ENCODE data around the gene GJA1.
A peak's percentile ranks its signal among the peaks of the same experiment; 100 is the strongest.
"Not testable (repeated sequence)": the region's sequence is repeated elsewhere in the genome, so short reads cannot be mapped to it uniquely, and the experiment has no call there.

The GJA1 gene

DNA sequence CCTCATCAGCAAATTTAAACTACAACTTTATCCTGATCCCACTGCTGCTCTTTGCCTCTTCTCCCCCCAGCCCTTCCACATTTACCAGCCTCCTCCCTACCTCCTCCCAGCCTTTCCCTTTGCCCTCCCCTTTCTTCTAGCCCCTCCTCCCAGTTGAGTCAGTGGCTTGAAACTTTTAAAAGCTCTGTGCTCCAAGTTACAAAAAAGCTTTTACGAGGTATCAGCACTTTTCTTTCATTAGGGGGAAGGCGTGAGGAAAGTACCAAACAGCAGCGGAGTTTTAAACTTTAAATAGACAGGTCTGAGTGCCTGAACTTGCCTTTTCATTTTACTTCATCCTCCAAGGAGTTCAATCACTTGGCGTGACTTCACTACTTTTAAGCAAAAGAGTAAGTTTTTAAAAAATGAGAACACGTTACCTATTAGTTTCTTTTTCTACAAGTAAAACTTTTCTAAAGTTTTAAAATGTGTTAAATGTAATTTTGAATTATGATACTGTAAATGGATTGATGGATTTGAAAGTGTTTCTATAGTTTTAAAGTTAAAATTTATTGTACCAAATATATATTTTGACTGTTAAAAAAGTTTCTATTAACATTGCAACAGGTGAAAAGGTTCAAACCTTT, at the start of gene GJA1:
GJA1 (plus strand) TSS at position 203 of the 626 bp plus-strand sequence. CDS start 11,202 bp downstream, outside the sequence.
- DNase-seq (ENCODE audit: low spot score) (peak; percentile 34), FAIRE-seq (peak; percentile 14)

- DNase-seq (ENCODE audit: low spot score); FAIRE-seq: not testable (repeated sequence)
Measured at GRCh38 chr6:121386551-121386950, 48.9 kb upstream of the GJA1 start.

DNA sequence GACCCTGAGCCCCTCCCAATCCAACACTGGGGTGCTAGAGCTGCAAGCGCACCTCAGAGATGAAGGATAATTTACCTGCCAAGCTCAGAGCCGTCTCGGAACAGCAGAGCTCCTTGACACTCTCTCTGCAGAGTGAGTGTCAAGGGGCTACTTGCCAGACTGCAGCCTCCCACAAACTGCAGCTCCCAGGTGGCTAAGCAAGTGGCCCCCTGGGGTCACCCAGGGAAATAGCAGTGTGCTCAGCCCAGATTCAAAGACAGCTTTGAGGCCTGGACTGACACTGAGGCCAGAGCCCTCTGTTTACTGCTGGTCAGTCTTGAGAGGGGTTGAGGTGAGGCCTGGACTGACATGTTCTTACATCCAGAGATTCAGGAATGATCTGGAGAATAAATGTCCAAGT, 46.0 kb upstream of the GJA1 start:
- no peak for FAIRE-seq
- no peak for DNase-seq (ENCODE audit: low spot score)

- FAIRE-seq, result no peak
Measured at GRCh38 chr6:121393731-121394505, 41.5 kb upstream of the GJA1 start.

GRCh38 chr6:121395736-121396135, 39.7 kb upstream of the GJA1 start:
- FAIRE-seq (no peak), DNase-seq (ENCODE audit: low spot score) (no peak)

More at GRCh38 chr6:121393731-121394505, 41.5 kb upstream of the GJA1 start:
- DNase-seq (ENCODE audit: low spot score), result no peak

GRCh38 chr6:121397188-121397587, 38.3 kb upstream of the GJA1 start:
- DNase-seq (ENCODE audit: low spot score); FAIRE-seq: not testable (repeated sequence)

GRCh38 chr6:121398127-121398526, 37.3 kb upstream of the GJA1 start:
- DNase-seq (ENCODE audit: low spot score) (no peak), FAIRE-seq (no peak)

DNA sequence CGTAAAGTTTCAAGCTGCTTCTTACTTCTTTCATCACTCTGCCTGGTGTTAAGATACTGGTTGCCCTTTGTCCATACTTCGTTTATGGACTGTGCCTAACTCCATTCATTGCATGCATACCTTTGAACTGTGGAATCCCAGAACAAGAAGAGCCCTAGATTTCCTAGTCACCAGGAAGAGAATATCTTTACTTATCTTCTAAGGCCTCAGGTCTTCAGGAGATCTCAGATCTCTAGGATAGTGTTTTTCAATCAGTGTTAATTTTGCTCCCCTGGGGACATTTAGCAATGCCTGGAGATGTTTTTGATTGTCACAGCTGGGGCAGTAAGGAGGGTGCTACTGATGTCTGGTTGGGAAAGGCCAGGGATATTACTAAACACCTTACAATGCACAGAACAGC, 35.5 kb upstream of the GJA1 start:
- DNase-seq (ENCODE audit: low spot score) (no peak), FAIRE-seq (no peak)

DNA sequence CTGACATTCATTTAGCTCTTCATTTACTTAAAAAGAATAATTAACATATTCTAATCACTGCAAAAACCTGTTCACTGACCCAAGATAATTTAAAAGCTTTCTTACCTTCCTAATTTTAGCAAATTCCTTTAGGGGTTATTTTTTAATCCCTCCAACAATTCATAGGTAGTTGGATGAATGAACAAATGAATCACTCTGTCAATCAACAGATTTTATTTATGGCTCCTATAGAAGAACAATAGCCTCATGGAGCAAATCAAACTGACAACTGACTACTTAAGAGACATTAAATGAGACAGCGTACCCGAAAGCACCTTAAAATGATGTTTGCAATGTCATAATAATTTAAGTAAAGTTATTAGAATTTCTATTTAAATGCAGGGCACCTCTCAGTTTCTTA, 31.5 kb upstream of the GJA1 start:
- no peak for FAIRE-seq
- DNase-seq (ENCODE audit: low spot score), result no peak

DNA sequence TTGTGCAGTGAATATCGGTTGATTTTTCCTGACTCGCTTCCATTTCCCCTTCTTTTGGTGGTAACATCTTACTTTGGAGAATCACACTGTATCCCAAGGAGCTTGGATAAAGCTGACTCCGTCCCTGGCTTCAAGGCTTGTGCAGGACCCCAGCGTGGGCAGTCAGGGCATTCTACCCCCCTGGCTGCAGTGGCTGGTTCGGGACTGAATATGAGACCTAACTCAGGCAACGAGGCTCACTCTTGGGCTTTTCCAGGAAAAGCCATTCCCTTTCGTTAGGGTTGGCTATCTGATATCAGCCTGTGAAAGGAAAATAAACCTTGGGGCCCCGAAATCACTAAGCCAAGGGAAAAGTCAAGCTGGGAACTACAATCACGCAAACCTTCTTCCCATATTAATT, 30.1 kb upstream of the GJA1 start:
- no peak for DNase-seq (ENCODE audit: low spot score)
- FAIRE-seq, result no peak

DNA sequence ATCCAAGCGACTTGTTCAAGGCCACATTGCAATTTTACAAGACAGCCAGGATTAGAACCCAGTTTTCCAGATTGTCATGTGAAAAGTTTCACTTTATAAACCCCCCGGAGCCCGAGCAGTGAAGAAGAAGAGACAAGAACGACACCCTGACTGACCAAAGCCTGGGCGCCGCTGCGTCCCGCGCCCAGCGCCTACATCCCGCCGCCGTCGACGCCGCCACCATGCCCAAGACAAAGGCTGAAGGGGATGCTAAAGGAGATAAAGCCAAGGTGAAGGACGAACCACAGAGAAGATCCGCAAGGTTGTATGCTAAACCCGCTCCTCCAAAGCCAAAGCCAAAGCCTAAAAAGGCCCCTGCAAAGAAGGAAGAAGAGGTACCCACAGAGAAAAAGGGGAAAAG, 27.1 kb upstream of the GJA1 start:
- DNase-seq (ENCODE audit: low spot score) (no peak), FAIRE-seq (no peak)

DNA sequence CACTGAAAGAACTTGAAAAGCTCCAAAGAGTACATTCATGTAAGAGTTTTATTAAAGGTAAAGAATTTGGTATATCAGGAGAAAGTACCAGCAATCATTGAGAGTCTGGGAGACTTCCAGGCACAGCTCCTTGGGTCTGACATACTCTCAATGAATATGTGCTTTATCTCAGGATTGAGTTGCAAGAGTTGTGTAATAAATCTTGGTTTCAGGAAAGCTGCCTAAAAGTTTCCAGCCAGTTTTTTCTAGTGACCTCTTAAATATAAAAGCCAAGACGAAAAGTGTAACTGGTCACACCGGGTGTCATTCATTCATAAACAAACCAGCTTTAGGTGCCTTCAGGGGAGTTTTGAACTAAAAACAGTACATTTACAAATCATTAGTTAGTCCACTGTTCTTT, 21.6 kb upstream of the GJA1 start:
- DNase-seq (ENCODE audit: low spot score) (no peak), FAIRE-seq (no peak)

DNA sequence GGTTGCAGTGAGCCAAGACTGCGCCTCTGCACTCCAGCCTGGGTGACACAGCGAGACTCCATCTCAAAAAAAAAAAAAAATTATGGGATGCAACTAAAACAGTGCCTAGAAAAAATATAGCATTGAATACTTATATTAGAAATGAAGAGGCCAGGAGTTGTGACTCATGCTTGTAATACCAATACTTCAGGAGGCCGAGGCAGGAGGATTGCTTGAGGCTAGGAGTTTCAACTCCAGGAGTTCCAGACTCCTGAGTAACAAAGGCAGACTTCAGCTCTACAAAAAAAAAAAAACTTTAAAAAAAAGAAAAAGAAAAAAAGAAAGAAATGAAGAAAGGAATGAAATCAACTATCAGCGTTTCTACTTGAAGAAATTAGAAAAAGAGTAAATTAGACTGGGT, 17.1 kb upstream of the GJA1 start:
- DNase-seq (ENCODE audit: low spot score) (no peak), FAIRE-seq (no peak)

DNA sequence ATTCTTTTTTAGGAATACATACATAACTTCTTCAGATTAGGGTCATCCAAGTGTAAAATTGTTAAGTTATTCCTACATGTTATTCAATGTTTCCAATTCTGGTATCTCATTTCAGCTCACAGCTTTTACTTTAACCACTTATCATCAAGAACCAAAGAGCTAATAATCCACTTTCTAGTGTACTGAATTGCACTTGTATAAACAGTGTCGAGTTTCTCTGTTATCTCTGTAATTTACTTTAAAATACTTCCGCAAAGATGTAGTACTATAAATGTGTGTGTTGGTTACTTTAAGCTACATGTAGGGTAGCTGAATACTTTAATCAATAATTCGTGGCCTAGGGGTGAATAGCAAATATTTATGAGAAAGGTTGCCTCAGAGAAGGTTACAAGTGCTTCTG, 8.8 kb upstream of the GJA1 start:
- no peak for FAIRE-seq
- DNase-seq (ENCODE audit: low spot score), result no peak

DNA sequence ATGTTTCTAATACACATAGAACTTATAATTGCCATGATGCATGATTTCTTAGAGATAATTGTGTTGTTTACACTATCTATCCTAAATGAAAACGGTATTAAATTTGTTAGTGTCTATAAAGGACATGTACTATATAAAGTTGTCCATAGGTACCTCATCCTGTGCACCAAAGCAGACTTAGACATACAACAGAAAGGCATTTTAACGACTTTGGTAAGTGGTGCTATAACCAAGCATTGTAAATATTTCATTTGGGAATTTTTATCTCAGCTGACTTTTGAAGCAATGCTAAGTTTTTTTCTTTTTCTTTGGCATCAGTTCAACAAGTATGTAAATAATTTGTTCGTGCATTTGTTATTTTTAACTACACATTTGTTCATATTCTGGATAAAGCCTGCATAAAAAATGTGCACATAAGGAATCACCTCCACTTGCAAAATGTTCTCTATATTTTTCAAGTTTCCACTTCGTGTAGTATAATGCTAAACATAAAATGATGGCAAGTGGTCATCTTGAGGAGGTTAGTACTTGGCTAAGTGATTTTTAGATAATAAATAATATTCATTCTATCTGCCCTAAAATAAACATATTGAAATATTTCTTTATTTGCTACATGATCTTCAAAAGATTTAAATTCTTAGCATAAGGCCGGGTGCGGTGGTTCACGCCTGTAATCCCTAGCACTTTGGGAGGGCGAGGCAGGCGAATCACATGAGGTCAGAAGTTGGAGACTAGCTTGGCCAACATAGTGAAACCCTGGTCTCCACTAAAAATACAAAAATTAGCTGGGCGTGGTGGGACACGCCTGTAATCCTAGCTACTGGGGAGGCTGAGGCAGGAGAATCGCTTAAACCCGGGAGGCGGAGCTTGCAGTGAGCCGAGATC, 6.3 kb upstream of the GJA1 start:
- FAIRE-seq (no peak), DNase-seq (ENCODE audit: low spot score) (no peak)

DNA sequence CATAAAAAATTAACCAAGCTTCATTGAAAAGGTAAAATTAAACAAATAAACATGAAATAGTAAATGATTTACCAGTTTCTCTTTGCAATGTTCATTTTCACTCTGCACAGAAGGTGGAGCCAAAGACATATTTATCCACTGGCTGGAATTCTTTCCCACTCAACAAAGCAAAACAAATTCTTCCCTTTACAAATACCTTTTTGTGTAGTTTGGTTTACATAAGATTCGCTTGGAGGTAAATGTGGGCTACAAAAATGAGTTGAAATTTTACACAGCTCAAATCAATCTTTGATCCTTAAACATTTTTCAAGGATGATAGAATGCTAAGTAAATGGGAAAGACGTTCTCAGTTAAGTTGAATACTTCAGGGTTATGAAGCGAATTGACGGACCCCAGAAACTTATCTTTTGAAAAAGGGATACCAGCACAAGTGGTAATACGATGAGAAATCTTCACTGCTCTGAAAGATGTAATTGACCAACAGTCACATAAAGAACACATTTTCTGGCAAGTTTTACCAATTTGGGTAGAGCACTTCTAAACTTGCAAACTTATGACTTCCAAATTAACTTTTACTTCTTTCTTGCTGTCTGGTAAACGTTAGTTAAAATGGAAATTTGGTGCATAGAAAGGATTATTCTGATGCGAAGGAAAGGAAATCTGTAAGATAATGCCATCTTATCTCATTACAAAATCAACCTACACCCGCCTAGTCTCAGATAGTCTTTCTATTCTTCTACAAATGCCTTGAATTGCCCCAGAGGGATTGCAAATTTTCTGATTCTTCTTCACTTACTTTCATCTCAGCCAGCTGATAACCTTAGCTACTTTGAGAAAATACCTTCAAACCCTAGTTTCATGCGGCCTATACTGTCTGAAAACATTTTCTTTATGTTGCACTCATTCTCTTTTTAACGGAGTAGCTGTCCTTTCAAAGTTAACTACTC, 4.7 kb upstream of the GJA1 start:
- peak; percentile 72 for FAIRE-seq
- no peak for DNase-seq (ENCODE audit: low spot score)

DNA sequence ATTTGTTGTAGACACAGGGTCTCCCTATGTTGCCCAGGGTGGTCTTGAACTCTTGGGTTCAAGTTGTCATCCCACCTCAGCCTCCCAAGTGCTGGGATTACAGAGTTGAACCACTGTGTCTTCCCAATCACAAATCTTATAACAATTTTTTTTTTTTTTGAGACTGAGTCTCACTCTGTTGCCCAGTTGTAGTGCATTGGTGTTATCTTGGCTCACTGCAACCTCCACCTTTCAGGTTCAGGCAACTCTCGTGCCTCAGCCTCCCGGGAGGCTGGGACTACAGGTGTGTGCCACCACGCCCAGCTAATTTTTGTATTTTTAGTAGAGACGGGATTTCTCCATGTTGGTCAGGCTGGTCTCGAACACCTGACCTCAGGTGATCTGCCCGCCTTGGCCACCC, 3.7 kb upstream of the GJA1 start:
- FAIRE-seq; DNase-seq (ENCODE audit: low spot score): not testable (repeated sequence)

DNA sequence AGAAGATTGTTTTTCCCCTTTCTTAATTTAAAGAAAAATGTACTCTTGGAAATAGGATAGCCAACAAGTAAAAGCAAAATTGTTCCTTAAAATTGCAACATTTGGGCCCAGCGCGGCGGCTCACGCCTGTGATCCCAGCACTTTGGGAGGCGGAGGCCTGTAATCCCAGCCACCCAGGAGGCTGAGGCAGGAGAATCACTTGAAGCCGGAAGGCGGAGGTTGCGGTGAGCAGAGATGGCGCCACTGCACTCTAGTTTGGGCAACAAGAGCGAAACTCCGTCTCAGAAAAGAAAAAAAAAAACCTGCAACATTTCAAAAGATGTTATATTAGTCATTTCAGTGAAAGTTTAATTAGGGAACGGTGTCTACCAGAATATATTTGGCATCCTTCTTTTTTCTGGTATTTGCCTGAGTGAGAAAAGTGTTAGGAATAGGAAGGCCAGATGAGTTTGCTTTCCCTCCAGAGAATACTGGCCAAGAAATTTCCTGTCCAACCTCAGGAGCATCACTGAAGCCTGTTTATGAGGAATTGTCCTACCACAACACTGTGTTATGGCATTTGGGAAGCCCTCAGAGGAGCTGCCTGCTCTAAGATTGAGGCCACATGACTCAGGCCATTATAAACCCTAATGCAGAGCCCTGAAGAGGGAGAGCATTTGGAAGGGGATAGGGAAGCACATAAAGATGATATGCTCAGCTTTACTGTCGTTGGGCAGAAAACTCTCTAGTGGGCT, 1.2 kb upstream of the GJA1 start:
- DNase-seq (ENCODE audit: low spot score) (no peak), FAIRE-seq (no peak)

DNA sequence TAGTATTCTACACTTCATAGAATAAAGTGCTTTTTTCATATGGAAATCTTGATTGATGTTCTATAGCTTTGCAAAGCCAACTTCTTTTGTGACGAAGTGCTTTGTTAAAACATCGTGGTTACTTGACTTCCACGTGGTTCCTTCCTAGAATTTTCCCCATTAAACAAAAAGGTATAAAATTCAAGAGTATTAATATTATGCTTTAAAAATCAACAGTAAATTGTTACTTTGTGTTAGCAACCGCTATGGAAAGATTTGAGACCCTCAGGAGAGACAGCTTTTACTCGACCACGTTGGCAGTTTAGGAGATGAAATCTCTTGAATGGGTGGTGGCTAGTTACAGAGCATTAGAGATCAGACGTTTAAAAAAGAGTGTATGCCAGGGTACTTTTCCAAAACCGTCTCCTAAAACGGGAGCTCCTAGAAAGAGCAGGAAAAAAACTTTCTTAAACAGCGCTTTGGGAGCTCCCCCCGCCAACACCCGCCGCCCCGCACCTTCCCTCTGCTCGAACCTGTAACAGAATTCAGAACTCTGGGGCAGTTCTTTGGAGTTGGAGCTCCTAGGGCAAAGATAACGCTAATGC, 920 bp downstream of the GJA1 start:
- no peak for FAIRE-seq

More for the DNA sequence above, 920 bp downstream of the GJA1 start:
- no peak for DNase-seq (ENCODE audit: low spot score)
